Measurements from ENCODE around the gene ELL.
"Not testable (repeated sequence)": the region's sequence is repeated elsewhere in the genome, so short reads cannot be mapped to it uniquely, and the experiment has no call there.

The ELL gene

GRCh38 chr19:18418483-18419194 lies 103.2 kb downstream of the ELL start:
- DNase-seq, result no peak

DNA sequence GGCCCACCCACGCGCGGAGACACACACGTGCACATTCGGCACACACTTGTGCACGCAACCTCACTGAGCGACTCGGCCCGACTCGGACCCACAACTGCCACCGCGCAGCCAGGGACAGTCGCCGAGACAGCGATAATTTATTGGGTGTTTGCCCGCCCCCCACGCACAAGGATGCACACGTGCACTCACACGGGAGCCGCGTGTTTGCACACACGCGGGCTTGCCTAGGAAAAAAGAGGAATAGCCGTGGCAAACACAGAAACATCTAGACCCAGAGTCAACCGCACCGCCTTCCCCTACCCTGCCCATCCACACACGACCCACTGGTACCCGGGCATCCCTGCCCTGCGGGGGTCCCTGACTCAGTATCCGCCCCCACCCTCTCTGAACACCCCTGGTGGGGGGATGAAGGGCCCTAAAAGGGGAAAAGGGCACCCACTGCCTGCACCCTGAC lies 103.8 kb downstream of the ELL start:
- no peak for DNase-seq

GRCh38 chr19:18417250-18418028 lies 104.4 kb downstream of the ELL start:
- peak; percentile 49 for DNase-seq

DNA sequence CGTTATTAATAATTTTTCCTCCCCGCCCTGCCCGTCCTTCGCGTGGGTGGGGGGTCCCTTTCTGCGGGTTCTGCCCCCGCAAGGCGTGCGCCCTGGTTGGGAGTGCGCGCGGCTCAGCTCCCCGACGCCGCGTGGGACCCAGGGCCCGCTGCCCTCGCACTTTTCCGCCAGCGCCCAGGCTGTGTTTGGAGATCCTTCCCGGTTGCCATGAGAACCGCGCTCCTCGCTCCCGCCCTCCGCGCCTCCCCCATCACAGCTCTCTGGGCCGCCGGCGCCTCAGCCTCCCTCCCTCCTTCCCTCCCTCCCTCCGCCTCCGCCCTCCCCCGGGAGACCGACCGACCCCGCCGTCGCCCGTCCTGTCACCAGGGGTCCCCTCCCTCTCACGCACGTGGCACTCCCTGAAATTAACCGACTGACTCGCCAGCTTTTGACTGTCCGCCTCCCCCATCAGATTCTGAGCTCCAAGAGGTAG lies 105.1 kb downstream of the ELL start:
- peak; percentile 78 for DNase-seq

- DNase-seq, result no peak
Measured at GRCh38 chr19:18415178-18415867, 106.5 kb downstream of the ELL start.

GRCh38 chr19:18414504-18415177 lies 107.2 kb downstream of the ELL start:
- DNase-seq, result no peak

DNA sequence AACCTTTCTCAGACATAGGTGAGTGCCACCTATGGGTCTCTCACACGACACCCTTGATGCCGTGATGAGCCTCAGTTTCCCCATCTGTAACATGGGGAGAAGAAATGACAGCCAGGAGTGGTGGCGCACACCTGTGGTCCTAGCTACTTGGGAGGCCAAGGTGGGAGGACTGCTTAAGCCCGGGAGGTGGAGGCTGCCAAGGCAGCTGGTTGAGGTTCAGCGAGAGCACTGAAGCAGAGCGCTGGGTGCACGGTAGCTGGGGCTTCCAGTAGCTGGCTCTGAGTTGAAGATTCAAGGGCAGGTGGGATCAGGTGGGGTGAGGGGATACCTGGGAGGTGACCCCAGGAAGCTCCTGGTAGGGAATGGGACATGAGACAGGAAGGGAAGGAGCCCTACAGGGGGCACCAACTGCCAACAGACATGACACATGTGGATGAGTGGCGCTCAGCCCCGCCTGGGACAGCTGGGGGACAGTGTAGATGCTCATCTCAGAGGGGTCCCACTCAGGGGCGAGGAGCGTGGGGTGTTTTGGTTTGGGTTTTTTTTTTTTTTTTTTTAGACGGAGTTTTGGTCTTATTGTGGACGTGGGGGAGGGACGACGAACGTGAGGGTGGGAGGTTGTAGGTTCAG lies 109.1 kb downstream of the ELL start:
- DNase-seq, result no peak

DNA sequence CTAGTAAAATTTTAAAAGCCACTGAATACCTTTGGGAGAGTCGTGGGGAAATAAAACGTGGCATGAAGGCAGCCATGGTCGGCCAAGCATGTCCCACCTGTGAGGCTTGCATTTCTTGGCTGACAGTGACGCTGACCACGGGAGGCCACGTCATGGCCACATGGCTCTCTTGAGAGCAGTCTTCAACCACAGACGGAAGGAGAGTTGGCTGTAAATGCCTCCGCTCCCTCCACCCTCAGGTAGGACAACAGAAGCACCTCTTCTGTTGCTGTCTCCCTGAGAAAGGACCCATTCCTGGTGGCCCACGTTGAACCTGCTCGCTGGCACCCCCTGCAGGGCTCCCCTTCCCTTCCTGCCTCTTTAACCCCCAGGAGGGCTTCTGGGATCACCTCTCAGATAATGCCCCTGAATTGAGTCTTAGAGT lies 113.8 kb downstream of the ELL start:
- DNase-seq, result peak; percentile 32

GRCh38 chr19:18406749-18407148 lies 115.1 kb downstream of the ELL start:
- DNase-seq, result no peak

GRCh38 chr19:18405754-18406153 lies 116.1 kb downstream of the ELL start:
- DNase-seq, result not testable (repeated sequence)

- not testable (repeated sequence) for DNase-seq
Measured at GRCh38 chr19:18402455-18403248, 119.2 kb downstream of the ELL start.

GRCh38 chr19:18401580-18402112 lies 120.2 kb downstream of the ELL start:
- no peak for DNase-seq

DNA sequence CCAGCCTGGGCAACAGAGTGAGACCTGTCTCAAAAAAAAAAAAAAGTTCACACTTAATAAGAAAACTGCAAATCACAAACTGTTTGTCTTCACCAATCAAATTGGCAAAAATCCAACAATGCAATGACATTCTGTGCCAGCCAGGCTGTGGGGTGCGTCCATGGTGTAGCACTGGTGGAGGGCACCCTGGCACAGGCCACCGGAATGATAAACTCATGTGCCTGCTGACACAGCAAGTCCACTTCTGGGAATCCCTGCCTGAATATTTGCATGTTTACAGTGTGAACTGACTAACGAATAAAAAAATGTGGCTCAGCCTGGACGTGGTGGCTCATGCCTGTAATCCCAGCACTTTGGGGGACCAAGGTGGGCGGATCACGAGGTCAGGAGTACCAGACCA lies 122.9 kb downstream of the ELL start:
- DNase-seq, result no peak

GRCh38 chr19:18397242-18398202 lies 124.3 kb downstream of the ELL start, which contains the start of gene LRRC25:
Gene LRRC25 (minus strand): TSS chr19:18397622. CDS start chr19:18396963, 659 bp downstream.
- no peak for DNase-seq

GRCh38 chr19:18396471-18397241 lies 125.2 kb downstream of the ELL start:
- no peak for DNase-seq

- DNase-seq, result no peak
Measured at GRCh38 chr19:18393836-18394235, 128.0 kb downstream of the ELL start.

GRCh38 chr19:18392926-18393325 lies 128.9 kb downstream of the ELL start:
- DNase-seq, result no peak

All from NCI-H2029 (cell line).